Stimulated activated naive CD8-positive, alpha-beta T cell treated with anti-CD3 and anti-CD28 coated beads, Interleukin-15, Interleukin-2, amounts not matched to agents 100 ng/mL and 50 ng/mL, for 24 hours (primary cell): ENCODE results near the gene CCL3.
"Not testable (repeated sequence)": the region's sequence is repeated elsewhere in the genome, so short reads cannot be mapped to it uniquely, and the experiment has no call there.

Source experiments
- H3K27ac Mint-ChIP-seq: one replicate; pipeline ENCODE4 v1.8.0; 2021; ENCODE audit warnings: mild to moderate bottlenecking, mixed read lengths
- H3K27me3 Mint-ChIP-seq: one replicate; pipeline ENCODE4 v1.8.0; 2021; ENCODE audit warnings: mixed read lengths
- H3K36me3 Mint-ChIP-seq: one replicate; pipeline ENCODE4 v1.8.0; 2021; ENCODE audit warnings: low read depth, mixed read lengths
- H3K4me1 Mint-ChIP-seq: one replicate; pipeline ENCODE4 v1.8.0; 2021; ENCODE audit warnings: low read depth, mixed read lengths
- H3K4me3 Mint-ChIP-seq: one replicate; pipeline ENCODE4 v1.8.0; 2021; ENCODE audit warnings: mild to moderate bottlenecking, mixed read lengths
- H3K9me3 Mint-ChIP-seq: one replicate; pipeline ENCODE4 v1.8.0; 2021; ENCODE audit warnings: mixed read lengths

CCL3 gene

DNA sequence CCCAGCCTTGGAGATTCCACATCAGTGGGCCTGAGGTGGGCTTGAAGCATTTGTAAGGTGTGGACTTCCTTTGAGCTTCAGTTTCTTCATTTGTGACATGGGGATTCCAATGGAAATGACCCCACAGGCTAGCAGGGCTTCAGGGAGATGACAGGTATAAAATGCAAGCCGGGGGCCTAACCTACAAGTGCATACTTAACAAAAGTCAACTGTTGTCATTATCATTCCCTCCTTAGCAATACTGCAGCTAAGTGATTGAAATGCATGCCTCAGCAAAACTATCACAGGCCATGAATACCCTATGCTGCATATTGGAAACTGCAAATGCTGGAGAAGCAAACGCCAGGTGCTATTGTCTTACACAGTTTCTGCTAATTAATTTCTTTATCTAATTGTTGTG, 33.5 kb upstream of the CCL3 start:
- H3K4me3 Mint-ChIP-seq: no peak overlapping the region
- peaks cover 15% of the 10 kb centered on the region for H3K27me3 Mint-ChIP-seq
- peaks cover 37% of the 10 kb centered on the region for H3K4me1 Mint-ChIP-seq
- no peak overlapping the region for H3K27ac Mint-ChIP-seq
- H3K9me3 Mint-ChIP-seq: peaks cover 4% of the 10 kb centered on the region
- peaks cover 8% of the 10 kb centered on the region for H3K36me3 Mint-ChIP-seq

DNA sequence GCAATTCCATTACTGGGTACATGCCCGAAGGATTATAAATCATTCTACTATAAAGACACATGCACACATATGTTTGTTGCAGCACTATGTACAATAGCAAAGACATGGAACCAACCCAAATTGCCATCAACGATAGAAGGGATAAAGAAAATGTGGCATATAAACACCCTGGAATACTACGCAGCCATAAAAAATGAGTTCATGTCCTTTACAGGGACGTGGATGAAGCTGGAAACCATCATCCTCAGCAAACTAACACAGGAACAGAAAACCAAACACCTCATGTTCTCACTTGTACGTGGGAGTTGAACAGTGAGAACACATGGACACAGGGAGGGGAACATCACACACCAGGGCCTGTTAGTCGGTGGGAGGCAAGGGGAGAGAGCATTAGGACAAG, 31.2 kb upstream of the CCL3 start:
- H3K9me3 Mint-ChIP-seq, H3K36me3 Mint-ChIP-seq, H3K4me3 Mint-ChIP-seq, H3K27me3 Mint-ChIP-seq, H3K27ac Mint-ChIP-seq: not testable (repeated sequence)
- peaks cover 41% of the 10 kb centered on the region for H3K4me1 Mint-ChIP-seq

DNA sequence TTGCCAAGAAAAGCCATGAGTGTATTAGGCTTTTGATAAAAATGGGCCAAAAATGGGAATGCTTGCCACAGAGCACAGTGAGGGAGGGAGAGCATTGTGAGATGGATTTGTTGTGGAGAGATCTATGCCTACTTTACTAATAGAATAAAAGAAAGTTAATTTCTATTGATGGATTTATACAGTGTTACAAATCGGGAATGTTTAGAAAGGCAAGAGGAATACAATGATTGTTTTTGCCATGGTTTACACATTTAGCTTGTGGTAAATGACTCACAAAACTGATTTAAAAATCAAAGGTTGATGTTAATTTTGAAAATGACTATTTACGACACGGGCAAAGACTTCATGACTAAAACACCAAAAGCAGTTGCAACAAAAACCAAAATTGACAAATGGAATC, 30.3 kb upstream of the CCL3 start:
- Mint-ChIP-seq H3K4me1 (peaks cover 42% of the 10 kb centered on the region), H3K9me3 (no peaks in the 10 kb centered on the region), H3K4me3 (no peak overlapping the region), H3K36me3 (no peaks in the 10 kb centered on the region), H3K27ac (no peak overlapping the region), H3K27me3 (peaks cover 13% of the 10 kb centered on the region)

DNA sequence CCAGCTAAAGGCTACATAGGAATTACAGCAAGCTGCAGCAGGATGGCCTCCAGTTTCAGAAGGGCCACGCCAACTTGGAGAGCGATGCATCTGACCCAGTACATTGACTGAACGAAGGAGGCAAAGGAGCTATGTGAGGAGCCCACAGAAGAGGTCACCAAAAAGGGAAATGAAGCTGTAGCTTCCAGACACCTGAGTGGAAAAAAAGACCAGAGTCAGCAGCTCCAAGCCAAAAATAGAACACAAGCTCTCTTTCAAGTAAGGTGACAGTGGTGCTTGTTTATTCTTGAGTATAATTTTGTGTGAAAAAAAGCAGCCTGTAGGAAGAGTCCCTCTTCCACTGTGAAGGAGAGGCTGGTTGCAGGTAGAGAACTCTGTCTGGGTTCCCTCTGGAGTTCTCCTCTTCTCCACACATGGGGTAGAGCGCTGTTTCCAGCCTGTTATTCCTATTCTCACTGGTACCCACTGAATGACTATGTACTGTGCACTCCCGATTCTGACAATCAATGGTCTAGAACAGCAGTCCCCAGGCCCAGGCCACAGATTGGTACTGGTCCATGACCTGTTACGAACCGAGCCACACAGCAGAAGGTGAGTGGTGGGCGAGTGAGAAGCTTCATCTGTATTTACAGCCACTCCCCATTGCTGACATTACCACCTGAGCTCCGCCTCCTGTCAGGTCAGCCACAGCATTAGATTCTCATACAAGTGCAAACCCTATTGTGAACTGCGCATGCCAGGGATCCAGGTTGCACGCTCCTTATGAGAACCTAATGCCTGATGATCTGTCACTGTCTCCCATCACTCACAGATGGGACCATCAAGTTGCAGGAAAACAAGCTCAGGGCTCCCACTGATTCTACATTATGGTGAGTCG, 28.8 kb upstream of the CCL3 start:
- H3K4me1 Mint-ChIP-seq: peaks cover 42% of the 10 kb centered on the region
- H3K27ac Mint-ChIP-seq: peak overlapping the region; percentile 80
- peaks cover 13% of the 10 kb centered on the region for H3K27me3 Mint-ChIP-seq
- H3K9me3 Mint-ChIP-seq: peaks cover 4% of the 10 kb centered on the region
- peak overlapping the region; percentile 42 for H3K4me3 Mint-ChIP-seq
- H3K36me3 Mint-ChIP-seq: peaks cover 3% of the 10 kb centered on the region

DNA sequence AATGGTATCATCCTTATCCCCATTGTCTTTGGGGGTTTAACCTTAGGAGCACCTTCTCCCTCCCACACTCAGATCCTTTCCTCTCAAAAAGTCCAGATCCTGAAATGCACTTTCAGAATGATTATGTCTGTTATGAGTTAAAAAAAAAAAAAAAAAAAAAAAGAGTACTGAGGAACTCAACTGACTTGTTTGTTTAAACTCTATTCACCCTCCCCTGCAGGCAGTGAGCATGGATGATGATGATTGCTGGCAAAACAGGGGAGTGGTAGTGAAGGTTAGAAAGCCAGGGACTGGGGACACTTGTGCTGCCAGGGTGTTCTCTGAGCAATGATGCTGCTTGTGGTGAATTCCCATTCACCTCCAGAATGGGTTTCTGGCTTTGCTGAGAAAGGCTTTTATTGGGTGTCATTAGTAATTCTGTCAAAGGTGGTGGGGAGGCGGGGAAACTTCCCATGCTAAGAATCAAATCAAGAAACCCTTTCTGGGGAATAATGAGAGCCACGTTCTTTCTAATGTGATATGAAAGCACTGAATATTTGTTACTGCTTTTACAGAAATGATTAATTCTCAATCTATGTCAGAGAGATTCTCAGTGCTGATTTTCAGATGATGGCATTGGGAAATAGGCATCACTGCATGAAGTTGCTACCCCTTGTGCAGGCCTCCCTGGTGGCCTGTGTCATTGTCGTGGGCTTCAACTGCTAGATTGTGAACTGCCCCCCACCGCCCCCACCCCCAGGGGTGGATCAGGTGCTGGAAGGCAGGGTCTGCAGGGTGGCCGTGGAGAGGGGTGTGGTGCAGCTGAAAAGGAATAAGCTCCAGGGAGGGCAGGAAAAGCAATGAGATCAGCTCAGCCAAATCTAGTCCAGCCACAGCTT, 27.8 kb upstream of the CCL3 start:
- Mint-ChIP-seq H3K27me3 (peaks cover 13% of the 10 kb centered on the region), H3K27ac (peak overlapping the region; percentile 80), H3K9me3 (peaks cover 5% of the 10 kb centered on the region), H3K4me3 (peak overlapping the region; percentile 42), H3K4me1 (peaks cover 42% of the 10 kb centered on the region), H3K36me3 (peaks cover 4% of the 10 kb centered on the region)

DNA sequence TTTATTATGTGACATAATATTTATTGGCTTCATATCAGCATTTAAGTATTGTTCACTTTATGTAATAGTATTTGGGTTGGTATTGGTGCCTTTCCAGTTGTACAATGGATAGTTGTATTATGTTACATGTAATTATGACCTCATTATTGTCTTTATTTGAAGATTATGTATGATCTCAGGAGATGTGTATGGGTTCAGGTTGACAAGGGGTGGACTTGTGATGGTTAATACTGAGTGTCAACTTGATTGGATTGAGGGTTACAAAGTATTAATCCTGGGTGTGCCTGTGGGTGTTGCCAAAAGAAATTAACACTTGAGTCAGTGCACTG, 25.7 kb upstream of the CCL3 start:
- Mint-ChIP-seq H3K27me3 (peaks cover 12% of the 10 kb centered on the region), H3K9me3 (peaks cover 14% of the 10 kb centered on the region), H3K4me1 (peaks cover 38% of the 10 kb centered on the region)
- H3K27ac Mint-ChIP-seq, H3K36me3 Mint-ChIP-seq, H3K4me3 Mint-ChIP-seq: not testable (repeated sequence)

DNA sequence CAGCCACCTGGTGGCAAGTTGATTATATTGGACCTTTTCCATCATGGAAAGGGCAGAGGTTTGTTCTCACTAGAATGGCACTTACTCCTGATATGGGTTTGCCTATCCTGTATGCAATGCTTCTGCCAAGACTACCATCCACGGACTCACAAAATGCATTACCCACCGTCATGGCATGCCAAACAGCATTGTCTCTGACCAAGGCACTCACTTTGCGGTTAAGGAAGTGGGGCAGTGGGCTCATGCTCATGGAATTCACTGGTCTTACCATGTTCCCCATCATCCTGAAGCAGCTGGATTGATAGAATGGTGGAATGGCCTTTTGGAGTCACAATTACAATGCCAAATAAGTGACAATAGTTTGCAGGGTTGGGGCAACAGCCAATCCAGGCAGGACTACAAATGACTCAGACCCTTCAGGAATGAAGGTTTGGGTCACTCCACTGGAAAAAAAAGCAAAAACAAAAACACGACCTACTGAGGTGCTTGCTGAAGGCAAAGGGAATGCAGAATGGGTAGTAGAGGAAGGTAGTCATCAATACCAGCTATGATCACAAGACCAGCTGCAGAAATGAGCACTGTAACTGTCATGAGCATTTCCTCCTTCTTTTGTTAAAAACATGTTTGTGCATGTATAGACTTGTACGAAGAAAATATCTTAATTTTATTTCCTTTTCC, 25.2 kb upstream of the CCL3 start:
- peaks cover 14% of the 10 kb centered on the region for H3K9me3 Mint-ChIP-seq
- H3K4me3 Mint-ChIP-seq, H3K27ac Mint-ChIP-seq, H3K36me3 Mint-ChIP-seq, H3K27me3 Mint-ChIP-seq: not testable (repeated sequence)
- H3K4me1 Mint-ChIP-seq: peaks cover 33% of the 10 kb centered on the region

DNA sequence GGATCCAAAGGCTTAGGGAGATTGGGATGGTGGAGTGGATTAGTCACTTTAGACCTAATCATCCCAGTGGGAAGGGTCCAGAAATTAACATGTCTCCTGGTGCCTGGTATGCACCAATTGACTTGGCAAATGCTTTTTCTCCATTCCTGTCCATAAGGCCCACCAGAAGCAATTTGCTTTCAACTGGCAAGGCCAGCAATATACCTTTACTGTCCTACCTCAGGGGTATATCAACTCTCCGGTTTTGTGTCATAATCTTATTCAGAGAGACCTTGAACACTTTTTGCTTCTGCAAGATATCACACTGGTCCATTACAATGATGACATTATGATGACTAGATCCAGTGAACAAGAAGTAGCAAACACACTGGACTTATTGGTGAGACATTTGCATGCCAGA, 23.2 kb upstream of the CCL3 start:
- not testable (repeated sequence) for H3K27me3 Mint-ChIP-seq, H3K36me3 Mint-ChIP-seq, H3K4me3 Mint-ChIP-seq, H3K27ac Mint-ChIP-seq
- Mint-ChIP-seq H3K9me3 (peaks cover 14% of the 10 kb centered on the region), H3K4me1 (peaks cover 26% of the 10 kb centered on the region)

DNA sequence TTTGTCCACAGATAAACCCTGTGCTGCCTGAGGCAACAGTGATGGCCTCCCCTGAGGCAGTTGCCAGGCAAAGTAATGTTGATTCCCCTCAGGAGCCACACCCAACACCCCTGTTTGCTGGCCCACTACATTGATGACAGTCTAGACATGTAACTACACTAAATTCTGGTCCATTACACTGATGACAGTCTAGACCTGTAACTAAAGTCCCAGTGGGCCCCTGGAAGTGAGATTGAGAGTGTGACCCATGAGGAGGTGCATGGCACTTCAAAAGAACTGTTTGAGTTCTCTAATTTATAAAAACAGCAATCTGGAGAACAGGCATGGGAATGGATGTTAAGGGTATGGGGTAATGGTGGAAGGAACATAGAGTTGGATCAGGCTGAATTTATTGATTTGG, 22.6 kb upstream of the CCL3 start:
- Mint-ChIP-seq H3K27ac (no peak overlapping the region), H3K4me3 (no peak overlapping the region), H3K9me3 (peaks cover 14% of the 10 kb centered on the region), H3K36me3 (peaks cover 7% of the 10 kb centered on the region), H3K4me1 (peaks cover 26% of the 10 kb centered on the region), H3K27me3 (peaks cover 5% of the 10 kb centered on the region)

DNA sequence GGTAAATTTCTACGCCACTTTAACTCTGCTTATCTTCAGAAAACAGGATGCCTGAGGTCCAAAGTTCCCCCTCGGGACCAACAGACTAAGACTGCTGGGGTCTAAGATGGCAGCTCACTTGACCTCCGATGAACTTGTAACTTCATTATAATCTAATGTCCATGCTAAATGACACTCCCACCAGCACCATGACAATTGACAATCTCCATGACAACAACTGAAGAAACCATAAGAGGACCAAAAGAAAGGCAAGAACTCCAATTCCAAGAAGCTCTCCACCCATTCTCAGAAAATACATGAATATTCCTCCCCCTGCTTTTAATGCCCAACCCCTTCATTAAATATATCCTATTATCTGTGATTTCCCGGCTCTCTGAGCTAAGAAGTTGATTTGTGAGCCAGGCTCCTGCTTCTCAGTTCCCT, 21.1 kb upstream of the CCL3 start:
- Mint-ChIP-seq H3K36me3 (peaks cover 7% of the 10 kb centered on the region), H3K27ac (no peak overlapping the region), H3K9me3 (peaks cover 14% of the 10 kb centered on the region), H3K4me3 (no peak overlapping the region), H3K27me3 (peaks cover 5% of the 10 kb centered on the region), H3K4me1 (peaks cover 24% of the 10 kb centered on the region)

DNA sequence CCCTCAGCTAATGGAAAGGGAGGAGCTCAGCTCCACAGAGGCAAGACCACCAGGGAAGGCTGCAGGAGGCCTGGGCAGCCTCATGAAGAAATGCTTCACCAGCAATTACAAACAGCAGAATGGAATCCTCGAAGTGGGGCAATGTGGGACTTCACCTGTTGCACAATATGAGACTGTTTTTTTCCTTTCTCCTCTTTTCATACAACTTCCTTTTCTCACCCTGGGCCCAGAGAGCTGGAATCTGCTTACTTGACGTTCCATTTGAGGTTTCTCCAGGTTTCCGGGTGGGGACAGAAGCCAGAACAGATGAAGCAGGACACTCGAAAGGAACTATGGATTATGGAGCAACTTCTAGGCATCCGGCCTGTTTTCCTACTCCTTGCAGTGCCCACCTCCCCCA, 18.3 kb upstream of the CCL3 start:
- H3K4me1 Mint-ChIP-seq: peaks cover 48% of the 10 kb centered on the region
- H3K27me3 Mint-ChIP-seq, H3K9me3 Mint-ChIP-seq, H3K27ac Mint-ChIP-seq, H3K4me3 Mint-ChIP-seq: not testable (repeated sequence)
- H3K36me3 Mint-ChIP-seq: peaks cover 20% of the 10 kb centered on the region

DNA sequence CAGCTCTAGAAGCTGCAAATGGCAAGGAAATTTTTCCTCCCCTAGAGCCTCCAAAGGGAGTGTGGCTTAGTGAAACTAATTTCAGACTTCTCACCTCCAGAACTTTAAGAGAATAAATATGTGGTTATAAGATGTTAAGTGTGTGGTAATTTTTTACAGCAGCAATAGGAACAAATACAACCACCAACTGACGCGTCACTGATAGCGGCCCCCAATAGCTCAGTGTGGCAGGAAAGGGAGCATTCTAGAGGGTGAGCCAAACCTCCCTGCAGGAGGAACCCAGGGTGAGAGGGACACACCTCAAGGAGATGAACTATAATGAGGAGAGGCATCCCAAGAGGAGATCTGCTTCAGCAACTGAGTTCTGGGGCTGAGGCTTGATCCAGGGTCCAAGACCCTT, 17.7 kb upstream of the CCL3 start:
- H3K27me3 Mint-ChIP-seq: peaks cover 5% of the 10 kb centered on the region
- peaks cover 8% of the 10 kb centered on the region for H3K9me3 Mint-ChIP-seq
- peaks cover 54% of the 10 kb centered on the region for H3K4me1 Mint-ChIP-seq
- peak overlapping the region; percentile 4 for H3K27ac Mint-ChIP-seq
- H3K36me3 Mint-ChIP-seq: peaks cover 21% of the 10 kb centered on the region
- H3K4me3 Mint-ChIP-seq: no peak overlapping the region

DNA sequence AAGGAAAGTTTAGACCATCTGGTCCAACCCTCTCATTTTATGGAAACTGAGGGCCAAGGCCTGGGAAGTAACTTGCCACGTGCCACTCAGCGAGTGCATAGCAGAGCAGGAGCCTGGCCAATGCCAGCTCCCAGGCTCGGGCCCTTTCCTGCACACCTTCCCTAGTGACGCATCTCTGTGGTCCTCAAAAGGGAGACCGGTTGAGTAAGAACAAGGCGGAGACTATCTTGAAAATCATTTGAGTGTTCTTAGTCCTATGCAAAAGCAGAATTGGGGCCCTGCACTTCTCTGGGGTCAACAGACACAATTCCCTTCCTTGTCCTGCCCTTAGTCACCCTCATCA, 16.5 kb upstream of the CCL3 start:
- H3K9me3 Mint-ChIP-seq: no peaks in the 10 kb centered on the region
- peaks cover 5% of the 10 kb centered on the region for H3K27me3 Mint-ChIP-seq
- H3K4me1 Mint-ChIP-seq: peaks cover 58% of the 10 kb centered on the region
- peak overlapping the region; percentile 27 for H3K27ac Mint-ChIP-seq
- H3K4me3 Mint-ChIP-seq: peak overlapping the region; percentile 91
- peaks cover 20% of the 10 kb centered on the region for H3K36me3 Mint-ChIP-seq

DNA sequence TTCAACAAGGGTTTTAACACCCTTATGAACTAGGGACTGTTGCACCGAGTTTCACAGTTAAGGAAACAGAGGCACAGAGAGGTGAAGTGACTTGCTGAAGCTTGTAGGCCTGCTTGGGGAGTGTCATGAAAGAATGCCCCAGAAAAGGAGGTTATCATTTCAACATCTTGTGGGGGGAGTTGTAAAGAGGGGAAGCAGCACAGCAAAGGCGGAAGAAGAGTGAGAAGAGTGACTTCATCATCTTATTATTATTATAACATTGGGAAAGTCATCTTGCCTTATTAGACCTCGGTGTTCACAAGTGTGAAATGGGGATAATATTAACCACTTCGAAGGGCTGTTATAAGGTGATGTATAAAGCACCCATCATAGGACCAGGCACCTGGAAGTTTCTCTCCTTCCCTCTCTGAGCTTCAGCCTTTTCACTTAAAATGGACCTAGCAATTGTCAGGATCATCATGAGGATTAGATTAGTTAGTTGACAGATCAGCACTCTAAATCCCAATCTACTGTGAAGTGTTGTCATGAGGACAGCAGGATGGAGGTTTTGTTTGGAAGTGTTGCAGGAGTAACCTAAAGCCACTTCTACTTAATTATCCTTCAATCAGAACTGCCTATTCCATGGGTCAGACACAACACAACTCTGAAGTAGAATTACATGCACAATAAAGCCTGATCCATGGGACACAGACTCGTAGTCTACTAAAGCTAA, 16.0 kb upstream of the CCL3 start:
- peak overlapping the region; percentile 92 for H3K27ac Mint-ChIP-seq
- H3K9me3 Mint-ChIP-seq: no peaks in the 10 kb centered on the region
- peaks cover 58% of the 10 kb centered on the region for H3K4me1 Mint-ChIP-seq
- H3K4me3 Mint-ChIP-seq: peak overlapping the region; percentile 91
- H3K27me3 Mint-ChIP-seq: peaks cover 5% of the 10 kb centered on the region
- H3K36me3 Mint-ChIP-seq: peaks cover 20% of the 10 kb centered on the region
